Putamen (tissue), 1 donor: Measurements from ENCODE around the gene USP27X.
A peak's percentile ranks its signal among the peaks of the same experiment; 100 is the strongest.

Experiments
- DNase-seq: peaks from one replicate; pipeline ENCODE4 v3.0.0-alpha.2; 2016; ENCODE audit warnings: low spot score

The USP27X gene

DNA sequence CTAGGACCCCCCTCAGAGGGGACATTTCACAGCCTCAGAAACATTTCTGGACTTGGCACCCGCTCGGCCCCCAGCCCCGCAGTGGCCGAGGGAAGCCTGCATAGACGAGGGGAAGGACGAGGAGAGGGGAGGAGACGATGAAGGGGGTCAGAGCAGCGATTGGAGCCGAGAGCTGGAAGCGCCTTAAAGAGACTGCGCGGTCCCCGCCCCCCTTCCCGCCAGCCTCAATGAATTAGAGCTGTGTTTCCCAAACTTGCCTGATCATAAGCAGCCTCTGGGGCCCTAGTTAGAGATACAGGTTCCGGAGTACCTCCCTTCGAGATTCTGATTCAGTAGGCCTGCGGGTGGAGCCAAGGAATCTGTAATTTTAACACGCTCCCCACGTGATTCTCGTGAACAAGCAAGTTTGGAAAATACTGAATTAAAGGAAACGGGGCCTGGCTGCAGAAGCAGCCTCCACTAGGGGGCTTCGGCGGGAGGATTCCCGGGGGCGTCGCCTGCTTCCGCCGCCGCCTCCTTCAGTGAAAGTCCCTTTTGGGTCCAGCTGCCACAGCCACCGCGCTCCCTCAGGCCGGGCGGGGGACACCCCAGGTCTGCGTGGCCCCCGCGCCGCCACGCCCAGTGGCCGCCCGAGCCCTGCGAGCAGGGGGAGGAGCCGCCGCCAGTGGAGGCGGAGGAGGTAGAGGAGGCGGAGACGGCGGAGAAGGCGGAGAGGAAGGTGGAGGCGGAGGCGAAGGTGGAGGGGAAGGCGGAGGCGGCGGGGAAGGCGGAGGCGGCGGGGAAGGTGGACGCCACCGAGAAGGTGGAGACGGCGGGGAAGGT, at the start of gene USP27X:
USP27X (plus strand) TSS at position 651 of the 822 bp plus-strand sequence. CDS start 824 bp downstream, outside the sequence.
- peak; percentile 85 for DNase-seq

DNA sequence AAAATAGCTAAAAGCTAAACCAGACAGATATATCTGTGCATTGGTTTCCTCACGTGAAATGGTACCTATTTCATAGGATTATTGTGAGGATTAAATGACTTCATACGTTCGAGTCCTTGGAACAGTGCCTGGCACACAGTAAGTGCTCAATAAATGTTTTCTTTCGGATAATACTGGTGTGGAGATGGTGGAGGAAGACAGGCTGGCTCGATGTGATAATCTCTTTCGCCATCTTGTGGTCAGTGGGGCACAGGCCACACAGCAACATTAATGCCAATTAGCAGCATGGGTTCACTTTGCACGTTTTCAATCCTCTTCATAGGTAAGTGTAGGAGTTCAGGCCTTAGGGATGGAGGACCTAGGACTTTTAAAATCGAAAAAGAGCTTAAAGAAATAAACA, 40.9 kb upstream of the USP27X start:
- DNase-seq: no peak

DNA sequence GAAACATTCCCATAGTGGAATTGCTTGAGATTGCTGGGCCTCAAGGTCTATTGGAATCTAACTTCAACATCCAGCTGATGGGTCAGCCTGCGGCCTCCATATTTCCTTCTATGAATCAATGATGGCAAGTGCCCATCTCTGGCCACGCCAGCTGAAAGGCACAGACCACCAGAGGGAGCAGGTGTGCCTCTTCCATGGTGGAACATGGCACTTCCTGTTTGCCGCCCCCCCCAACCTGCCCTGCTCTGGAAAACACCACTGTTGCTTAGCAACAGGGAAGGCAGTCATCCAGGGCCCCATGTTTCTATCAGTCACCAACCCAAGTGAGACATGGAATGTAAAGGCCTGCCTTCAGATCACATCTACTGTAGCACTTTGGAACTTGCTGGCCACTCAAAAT, 38.6 kb upstream of the USP27X start:
- peak; percentile 8 for DNase-seq

DNA sequence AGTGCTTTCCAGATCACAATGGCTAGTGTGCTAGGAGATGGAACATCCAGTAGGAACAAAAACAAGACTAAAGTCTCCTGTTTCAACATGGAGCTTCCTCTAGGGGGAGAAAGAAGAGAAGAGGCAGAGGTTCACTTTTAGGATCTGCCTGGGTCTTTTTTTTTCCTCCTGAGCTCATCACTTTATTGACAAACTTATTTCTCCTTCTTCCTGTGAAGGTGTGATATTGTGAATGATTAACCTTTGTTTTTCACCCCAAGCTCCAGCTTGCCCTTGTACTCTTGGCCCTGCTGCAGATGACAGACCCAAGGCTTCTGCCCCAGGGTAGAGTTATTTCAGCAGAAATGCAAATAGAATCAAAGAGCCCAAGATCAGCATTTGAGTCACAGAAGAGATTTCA, 36.7 kb upstream of the USP27X start:
- no peak for DNase-seq

DNA sequence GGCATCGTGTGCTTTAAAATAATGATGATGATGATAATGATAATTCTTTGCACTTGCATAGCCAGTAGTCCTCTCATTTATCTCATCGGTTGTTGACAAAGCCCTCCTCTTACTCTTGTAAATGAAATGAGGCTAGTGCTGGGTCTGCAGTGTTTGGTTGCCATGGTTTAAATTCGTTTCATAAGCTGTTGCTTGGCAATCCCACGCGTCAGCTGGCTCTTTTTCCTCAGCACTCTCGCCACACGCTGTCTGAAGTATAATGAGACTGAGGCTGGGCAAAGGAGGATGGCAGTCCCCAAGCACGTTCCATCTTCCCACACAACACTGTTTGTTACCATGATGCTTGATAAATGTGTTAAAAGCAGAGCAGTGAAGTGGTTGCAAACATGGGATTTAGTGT, 34.7 kb upstream of the USP27X start:
- DNase-seq: peak; percentile 49

DNA sequence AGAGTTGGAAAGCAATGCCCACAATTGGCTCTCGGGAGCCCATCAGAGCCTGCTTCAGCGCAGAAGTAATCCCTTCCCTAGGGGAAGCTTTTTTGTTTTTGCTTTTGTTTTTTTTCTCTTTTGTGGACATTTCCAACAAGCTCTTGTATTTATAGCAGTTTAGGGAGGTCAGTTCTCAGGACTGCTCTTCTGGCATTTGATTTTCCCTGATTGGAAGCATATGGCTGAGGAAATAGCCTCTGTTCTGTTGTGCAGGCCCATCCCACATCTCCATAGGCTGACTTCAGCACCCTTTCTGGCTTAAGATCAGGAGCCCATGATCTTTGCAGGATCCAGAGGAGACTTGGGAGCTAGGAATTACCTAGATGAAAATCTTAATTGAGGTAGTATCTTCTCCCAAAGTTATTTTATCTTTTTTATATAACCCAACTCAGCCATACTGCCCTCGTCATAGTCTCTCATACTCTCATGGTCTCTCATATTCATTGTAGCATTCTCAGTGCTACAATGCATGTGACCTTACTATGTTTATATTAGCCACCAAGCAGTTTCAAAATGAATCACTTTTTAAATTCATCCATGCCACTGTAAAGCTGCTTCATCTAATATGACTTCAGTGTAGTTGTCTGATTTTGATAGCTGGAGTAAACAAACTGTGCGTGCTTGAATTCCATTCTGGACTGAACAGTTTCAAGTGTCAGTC, 33.4 kb upstream of the USP27X start:
- no peak for DNase-seq

DNA sequence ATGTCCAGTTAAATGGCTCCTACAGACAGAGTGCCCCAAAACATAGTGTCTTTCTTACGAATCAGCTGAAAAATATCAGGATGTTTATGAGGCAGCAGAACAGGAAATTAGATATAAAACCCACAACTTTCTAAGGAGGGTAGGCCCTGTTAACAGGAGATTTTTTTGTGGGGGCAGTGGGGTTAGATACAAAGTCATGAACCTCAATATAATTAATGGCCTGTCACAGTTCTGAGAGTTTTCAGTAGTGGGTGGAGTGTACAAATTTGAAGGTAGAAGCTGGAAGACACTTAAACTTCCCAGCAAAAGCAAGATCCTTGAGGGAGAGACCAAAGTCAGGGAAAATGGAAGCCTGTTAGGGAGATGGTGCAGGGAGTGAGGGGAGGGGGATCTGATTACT, 32.8 kb upstream of the USP27X start:
- DNase-seq: no peak

DNA sequence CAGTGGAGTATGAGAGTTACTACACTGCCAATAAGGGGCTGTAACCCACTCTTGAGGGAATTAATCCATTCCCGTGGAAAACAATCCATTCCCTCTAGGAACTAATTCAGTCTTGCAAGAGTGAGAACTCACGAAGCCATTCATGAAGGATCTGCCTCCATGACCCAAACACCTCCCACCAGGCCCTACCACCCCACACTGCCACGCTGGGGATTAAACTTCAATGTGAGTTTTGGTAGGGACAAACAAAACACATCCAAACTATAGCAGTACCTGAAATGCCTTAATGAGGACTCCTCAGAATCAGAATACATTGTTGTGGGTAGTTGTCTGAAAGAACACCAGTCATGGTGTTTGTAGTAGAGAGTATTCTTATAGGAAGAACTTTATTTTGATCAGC, 31.0 kb upstream of the USP27X start:
- DNase-seq: no peak

DNA sequence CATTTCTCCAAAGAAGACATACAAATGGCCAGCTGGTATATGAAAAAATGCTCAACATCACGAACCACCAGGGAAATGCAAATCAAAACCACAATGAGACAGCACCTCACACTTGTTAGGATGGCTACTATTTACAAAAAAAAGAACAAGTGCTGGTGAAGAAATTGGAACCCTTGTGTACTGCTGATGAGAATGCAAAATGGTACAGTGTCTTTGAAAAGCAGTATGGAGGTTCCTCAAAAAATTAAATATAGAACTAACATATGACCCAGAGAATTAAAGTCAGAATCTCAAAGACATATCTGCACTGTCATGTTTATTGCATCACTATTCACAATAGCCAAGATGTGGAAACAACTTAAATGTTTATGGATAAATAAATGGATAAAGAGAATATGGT, 29.3 kb upstream of the USP27X start:
- no peak for DNase-seq

DNA sequence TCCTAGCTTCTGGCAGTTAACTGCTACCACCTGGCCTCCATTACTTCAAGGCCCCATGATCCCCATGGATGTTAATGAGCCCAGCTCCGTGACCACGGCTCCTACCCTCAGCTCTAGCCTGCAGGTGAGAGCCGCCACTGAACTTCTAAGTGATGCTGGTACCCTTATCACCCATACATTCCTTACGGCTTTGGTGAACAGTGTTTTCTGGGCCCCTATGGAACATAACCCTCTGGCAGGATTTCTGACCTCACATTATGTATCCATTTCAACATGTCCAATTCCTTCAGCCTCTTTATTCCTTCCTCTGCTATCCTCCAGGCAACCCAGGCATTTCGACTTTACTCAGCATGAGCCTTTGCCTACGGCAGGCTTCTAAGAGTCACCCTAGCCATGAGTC, 25.6 kb upstream of the USP27X start:
- DNase-seq: no peak

DNA sequence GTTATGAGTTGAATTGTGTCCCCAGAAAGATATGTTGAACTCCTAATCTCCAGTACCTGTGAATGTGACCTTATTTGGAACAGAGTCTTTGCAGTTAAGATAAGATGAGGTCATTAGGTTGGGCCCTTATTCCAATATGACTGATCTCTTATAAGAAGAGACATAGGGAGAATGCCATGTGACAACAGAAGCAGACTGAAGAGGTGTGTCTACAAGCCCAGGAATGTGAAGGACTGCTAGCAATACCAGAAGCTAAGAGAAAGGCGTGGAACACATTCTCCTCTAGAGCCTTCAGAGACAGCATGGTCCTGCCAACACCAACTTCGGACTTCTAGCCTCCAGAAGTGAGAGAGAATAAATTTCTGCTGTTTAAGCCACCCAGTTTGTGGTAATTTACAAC, 22.5 kb upstream of the USP27X start:
- no peak for DNase-seq

DNA sequence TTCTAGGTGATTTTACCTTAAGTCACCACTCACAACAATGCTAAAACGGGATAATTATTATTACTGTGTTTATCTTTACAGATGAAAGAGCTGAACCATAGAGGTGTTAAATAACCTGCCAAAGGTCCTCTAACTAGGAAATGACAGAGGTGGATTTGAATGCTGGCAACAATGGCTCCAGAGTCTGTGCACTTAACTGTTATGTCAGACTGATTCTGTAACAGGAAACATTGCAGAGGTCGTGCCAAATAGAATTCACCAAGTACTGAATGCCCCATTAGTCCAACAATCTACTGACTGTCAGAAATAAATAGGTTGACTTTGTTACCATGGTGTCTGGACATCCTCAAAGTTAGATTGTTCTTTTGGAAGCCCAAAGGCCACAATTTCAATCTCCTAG, 20.9 kb upstream of the USP27X start:
- DNase-seq: no peak

DNA sequence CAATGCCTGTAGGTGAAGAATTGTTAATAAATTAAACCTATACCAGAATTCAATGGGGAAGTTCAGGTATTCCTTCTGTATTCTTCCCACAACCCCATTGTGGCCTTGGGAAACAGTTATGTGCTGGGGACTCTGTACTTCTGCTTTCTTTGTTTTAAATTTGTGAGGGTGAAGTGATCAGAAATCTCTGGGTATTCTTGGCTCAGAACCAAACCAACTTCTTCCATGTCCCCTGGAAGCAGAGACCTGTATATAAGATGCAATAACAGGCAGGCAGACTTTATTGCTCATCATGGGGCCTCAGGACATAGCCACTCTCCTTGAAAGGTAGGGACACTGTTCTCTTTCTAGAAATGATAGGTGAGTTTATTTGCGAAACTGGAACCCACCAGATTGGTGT, 19.8 kb upstream of the USP27X start:
- no peak for DNase-seq

DNA sequence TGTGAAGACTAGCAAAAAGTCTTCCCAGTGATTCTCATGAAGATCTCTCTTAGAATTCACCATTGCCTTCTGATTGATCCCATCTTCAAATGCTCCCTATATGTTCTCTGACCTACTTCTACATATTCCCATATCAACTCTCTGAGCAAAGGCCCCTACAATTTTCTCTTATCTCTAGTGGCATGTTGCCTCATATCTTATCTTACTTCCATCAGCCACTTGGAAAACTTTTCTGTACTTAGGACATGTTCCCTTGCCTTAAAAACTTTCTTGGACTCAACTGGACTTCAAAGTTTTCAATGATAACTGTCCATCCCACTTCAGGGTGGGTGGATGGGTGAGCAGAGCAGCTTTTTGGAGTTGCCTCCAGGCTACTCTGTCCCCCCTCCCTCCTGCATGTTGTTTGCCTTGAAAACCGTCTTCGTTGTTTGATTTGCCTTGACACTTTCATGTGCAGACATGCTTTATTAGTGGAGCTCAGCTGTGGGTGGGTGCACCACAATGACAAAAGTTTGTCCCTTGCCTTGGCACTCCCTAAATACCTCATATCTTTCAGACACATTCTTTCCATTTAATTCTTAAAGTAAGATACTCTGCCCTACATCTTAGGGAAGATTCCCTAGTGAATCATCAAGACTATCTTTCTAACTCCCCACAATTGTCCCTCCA, 18.3 kb upstream of the USP27X start:
- DNase-seq: no peak

DNA sequence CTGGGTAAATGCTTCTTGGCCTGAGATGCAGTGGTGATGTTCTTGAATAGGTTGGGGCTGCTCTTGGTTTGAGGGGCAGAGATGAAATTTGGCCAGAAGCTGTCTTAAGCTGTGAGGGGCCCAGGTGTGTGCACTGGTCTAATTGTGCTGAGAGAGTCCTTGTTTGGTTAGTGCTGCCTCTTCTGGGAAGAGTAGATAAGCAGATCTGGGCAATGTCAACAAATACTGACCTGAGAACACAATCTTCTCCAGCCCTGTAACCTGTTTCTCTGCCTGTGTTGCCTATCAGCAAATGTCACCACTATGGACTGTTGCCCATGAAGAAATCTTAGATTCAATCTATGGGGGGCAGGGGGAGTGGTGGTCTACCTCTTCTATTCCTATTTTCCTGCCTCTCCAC, 17.2 kb upstream of the USP27X start:
- no peak for DNase-seq

DNA sequence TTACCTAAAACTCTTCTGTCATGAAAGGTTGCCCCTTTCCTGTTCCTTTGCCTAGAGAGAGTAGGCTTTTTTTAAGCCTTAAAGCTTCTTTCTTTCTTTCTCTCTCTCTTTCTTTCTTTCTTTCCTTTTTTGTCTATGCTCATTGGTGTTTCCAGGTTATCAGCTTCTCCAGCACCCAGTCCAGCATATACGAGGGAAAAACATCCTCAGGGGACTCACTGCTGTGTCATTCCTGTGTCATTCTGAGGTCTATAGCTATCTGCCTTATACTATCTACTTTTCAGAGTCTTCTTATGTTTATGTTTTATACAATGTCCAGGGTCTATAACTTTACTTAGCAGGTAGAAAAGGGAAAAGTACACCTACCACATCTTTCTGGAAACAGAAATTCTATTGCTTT, 10.5 kb upstream of the USP27X start:
- DNase-seq: no peak

DNA sequence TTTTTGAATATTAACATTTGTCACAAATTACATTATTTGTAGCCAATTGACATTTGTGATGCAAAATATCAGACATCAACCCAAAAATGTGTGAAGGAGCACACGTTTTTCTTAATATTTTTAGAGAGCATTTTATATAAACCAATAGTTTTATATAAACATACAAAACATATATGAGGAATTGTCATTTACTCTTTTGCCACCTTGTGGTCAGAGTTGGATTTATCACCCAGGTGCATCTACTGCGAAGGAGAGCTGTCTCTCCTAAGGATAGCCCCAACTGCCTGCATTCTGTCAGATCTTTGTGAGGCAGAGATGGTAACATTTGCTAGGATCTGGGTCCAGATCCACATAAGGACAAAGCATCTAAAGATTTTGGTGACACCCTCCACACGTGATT, 2.5 kb upstream of the USP27X start:
- DNase-seq: peak; percentile 14

DNA sequence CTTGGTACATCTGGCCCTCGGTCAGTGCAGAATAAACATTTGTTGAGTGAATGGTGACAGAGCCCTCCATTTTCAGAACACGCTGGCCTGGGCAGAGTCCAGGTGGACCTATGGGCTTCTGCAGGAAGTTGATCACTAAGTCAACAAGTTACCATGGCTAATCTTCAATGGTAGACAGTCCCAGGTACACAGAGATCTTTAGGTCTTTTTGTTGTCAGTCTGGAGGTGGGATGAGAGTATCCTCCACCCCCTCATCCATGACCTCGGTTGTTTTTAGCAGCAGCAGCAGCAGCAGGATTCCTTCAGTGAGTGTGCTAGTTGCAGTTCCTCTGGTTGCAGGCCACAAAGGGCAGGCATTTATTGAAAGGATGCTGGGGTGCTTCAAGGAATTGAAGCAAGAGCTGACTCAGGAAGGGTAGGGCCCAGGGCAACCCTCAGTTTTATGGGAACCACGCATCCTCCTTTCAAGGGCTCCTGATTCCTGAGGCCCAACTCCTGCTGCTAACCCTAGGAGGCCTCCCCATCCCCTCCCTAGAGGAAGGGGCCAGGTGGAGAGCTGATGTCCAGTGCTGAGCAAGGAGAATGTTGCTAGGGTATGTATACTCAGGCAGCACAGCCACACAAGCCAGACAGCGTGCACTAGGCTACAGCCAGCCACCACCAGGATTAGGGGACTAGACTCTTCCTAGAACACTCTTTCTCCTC, 1.7 kb upstream of the USP27X start:
- no peak for DNase-seq

DNA sequence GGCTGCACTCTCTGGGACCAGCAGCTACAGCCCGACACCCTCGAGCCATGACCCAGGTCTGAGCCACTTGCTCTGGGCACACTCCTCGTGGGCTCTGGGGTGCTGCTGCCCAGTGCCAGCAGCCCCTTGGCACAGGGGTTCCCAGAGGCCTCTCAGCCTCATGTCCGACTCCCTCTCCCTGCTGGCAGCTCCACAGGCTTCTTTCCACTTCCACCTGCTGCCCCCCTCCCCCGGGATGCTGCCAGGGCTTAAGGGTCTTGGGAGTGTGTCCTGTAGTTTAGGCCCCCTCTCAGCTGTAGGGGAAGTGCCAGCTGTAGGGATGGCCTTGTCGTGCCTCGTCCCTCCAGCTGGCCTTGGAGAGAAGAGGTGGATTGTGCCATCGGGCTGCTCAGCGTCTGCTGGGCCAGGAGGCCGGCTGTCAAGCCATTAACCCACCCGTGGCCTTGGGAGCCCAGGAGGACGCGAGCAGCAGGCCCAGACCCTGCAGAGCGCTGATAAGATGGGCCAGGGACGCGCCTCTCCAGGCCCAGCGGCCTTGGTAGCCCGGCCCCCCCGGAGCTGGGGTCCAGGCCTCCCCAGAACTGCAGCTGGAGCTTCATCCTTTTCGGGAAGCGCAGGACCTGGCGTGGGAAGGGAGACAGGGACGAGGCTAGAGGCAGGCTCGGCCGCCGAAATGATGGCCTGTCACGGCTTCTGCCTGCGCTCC, 1.0 kb upstream of the USP27X start:
- peak; percentile 11 for DNase-seq

DNA sequence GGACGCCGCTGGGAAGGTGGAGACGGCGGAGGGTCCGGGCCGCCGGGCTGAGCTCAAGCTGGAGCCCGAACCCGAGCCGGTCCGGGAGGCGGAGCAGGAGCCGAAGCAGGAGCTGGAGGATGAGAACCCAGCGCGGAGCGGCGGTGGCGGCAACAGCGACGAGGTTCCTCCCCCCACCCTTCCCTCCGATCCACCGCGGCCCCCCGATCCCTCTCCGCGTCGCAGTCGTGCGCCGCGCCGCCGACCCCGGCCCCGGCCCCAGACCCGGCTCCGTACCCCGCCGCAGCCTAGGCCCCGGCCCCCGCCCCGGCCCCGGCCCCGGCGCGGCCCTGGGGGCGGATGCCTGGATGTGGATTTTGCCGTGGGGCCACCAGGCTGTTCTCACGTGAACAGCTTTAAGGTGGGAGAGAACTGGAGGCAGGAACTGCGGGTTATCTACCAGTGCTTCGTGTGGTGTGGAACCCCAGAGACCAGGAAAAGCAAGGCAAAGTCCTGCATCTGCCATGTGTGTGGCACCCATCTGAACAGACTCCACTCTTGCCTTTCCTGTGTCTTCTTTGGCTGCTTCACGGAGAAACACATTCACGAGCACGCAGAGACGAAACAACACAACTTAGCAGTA, 483 bp downstream of the USP27X start:
- DNase-seq: no peak

DNA sequence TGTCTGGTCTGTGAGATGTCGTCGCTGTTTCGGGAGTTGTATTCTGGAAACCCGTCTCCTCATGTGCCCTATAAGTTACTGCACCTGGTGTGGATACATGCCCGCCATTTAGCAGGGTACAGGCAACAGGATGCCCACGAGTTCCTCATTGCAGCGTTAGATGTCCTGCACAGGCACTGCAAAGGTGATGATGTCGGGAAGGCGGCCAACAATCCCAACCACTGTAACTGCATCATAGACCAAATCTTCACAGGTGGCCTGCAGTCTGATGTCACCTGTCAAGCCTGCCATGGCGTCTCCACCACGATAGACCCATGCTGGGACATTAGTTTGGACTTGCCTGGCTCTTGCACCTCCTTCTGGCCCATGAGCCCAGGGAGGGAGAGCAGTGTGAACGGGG, 1.4 kb downstream of the USP27X start:
- DNase-seq: no peak
